Heart left ventricle (tissue), 16 donors: Measurements from ENCODE around the gene RAMP2. TPM values are rescaled to one million over a fixed set of nuclear protein-coding genes. Genes with fewer than 3 reads are reported as not detected.

ENCODE experiments used
- ATAC-seq, 4 donors: fragments of 200-7000 bp; cut with Tn5 transposase; one replicate each; pipeline ENCODE4 v1.9.1; 2020 to 2022; ENCODE audit warnings: moderate library complexity in 4 of 4, mild to moderate bottlenecking in 3 of 4, moderate number of reproducible peaks in 1 of 4
- DNase-seq, 5 donors: peaks; one replicate each; pipeline ENCODE4 v3.0.0-alpha.2; 2020
- H3K27ac ChIP-seq, 12 donors: fragments of 200-600 bp; sonication (generic) in 4 of 12; one replicate each; pipeline versions ENCODE4 v1.5.0 to v1.8.0; 2016 to 2022; ENCODE audit warnings: mild to moderate bottlenecking in 2 of 12
- H3K27me3 ChIP-seq, 9 donors: fragments of 200-600 bp; sonication (generic) in 2 of 9; one replicate each; pipeline versions ENCODE4 v1.5.1 to v1.8.0; 2016 to 2022; ENCODE audit warnings: mild to moderate bottlenecking in 3 of 9
- H3K36me3 ChIP-seq, 9 donors: fragments of 200-600 bp; sonication (generic) in 2 of 9; one replicate each; pipeline versions ENCODE4 v1.5.0 to v1.8.0; 2018 to 2022; ENCODE audit warnings: mild to moderate bottlenecking in 2 of 9
- H3K4me1 ChIP-seq, 12 donors: fragments of 200-600 bp; sonication (generic) in 4 of 12; one replicate each; pipeline versions ENCODE4 v1.5.0 to v1.8.0; 2016 to 2022; ENCODE audit warnings: mild to moderate bottlenecking in 3 of 12
- H3K4me3 ChIP-seq, 12 donors: fragments of 200-600 bp; sonication (generic) in 4 of 12; one replicate each; pipeline versions ENCODE4 v1.5.0 to v1.8.0; 2017 to 2022; ENCODE audit warnings: mild to moderate bottlenecking in 9 of 12, moderate library complexity in 4 of 12
- H3K9me3 ChIP-seq, 12 donors: fragments of 200-600 bp; sonication (generic) in 4 of 12; one replicate each; pipeline versions ENCODE4 v1.5.0 to v1.8.0; 2016 to 2022; ENCODE audit warnings: mild to moderate bottlenecking in 1 of 12
- CTCF ChIP-seq, 12 donors: fragments of 200-600 bp; sonication (generic) in 4 of 12; IDR thresholded peaks; one replicate each; pipeline versions ENCODE4 v1.5.0 to v1.8.0; 2018 to 2022; ENCODE audit warnings: antibody characterized with exemption in 12 of 12, mild to moderate bottlenecking in 5 of 12
- POLR2A ChIP-seq, 2 donors: fragments of 450-650 bp; IDR thresholded peaks; one replicate each; pipeline ENCODE4 v1.6.1; 2017; ENCODE audit warnings: antibody characterized with exemption in 2 of 2, mild to moderate bottlenecking in 2 of 2, moderate library complexity in 2 of 2
- WGBS, 4 donors: extraction: QIAGEN DNeasy Blood & Tissue Kit in 2 of 4; methylation state at CpG; one replicate each; pipeline versions ENCODE4 v1.1.5 to v1.1.7; 2013 to 2018; 5-methylcytosine and 5-hydroxymethylcytosine counted together
- intact Hi-C, 10 donors: fragments of 100-400 bp; cut with DNase I; formaldehyde crosslinking; loops; one replicate each; pipeline versions ENCODE4 v1.11.1 to v1.14.2; 2022
- polyA plus RNA-seq, 2 donors: library from polyadenylated mRNA; stranded (reverse); fragments of 200-250 nt; gene quantifications; one replicate each; pipeline ENCODE4 v1.2.3, GENCODE V29; 2013
- total RNA-seq, 9 donors: library from RNA; depleted of rRNA in 2 of 9; stranded (reverse); fragments of >200 nt in 2 of 9; fragmentation: NEBNext Ultra II Directional in 3 of 9; extraction: Animal tissue kit (Norgen Biotek cat#: 25700) in 3 of 9; gene quantifications; one replicate each; pipeline versions ENCODE4 v1.1.0 to v1.2.4, GENCODE V29; 2016 to 2023
- donor health status: ischemic (EF 13 %, LVEDD 7.1; RV severe dilation, severe dysfunction).
- donor health status: healthy with polysubstance abuse.
- donor health status: DM: no; HTN: yes; CAD: no.
- donor health status: DM: no; HTN: no; CAD: no.
- donor health status: ischemic (EF 25% LVEDD 6.9; RV normal size, moderate dysfunction).
- donor health status: ischemic (EF 25% LVEDD 5.7; RV mildly dilated, moderate dysfunction).
- donor health status: healthy.
- donor health status: DM: yes; HTN: yes; CAD: no.
- donor health status: ischemic (EF 35%, LVEDD 5.7; RV mildly dilated, moderate dysfunction).
- donor health status: nonischemic (EF 11% LVEDD 7.7; RV severe dilation, severe dysfunction).
- donor health status: DM: yes; HTN: yes; CAD: no.
- donor health status: PGD.
- donor health status: ischemic (EF 29% LVEDD 5.4; RV normal size, mild dysfunction).
- donor health status: nonischemic (EF 23%, LVEDD 6.1; RV moderate dilation, normal function).

Gene RAMP2
- total and polyA plus RNA-seq, 11 donors = 31.2 to 82.0 (median 39.7) TPM

- H3K9me3 ChIP-seq = no peaks in the 10 kb centered on the region
- ATAC-seq (no peak), DNase-seq (no peak)
- peaks cover 3 to 25% (median 16%) of the 10 kb centered on the region in 12 donors for H3K4me1 ChIP-seq
- no peaks in the 10 kb centered on the region for H3K27me3 ChIP-seq
- intact Hi-C loops = no loop called here
- peak overlapping the region; percentile 71 to 96 (median 91) for H3K4me3 ChIP-seq
- peak overlapping the region in 11 of 12 donors; percentile 76 to 89 (median 80) for H3K27ac ChIP-seq
- 17 to 27% (median 23%) methylated on average over 10 of the region's 10 CpGs for WGBS, 4 donors
- H3K36me3 ChIP-seq = peaks cover 0 to 18% (median 4%) of the 10 kb centered on the region in 9 donors
- no peak for TF ChIP-seq CTCF (IDR thresholded peaks at IDR 0.05)
- TF ChIP-seq POLR2A (IDR thresholded peaks at IDR 0.05) = no peak
Observed at GRCh38 chr17:42798011-42798382, 37.0 kb downstream of the RAMP2 start.

- Histone ChIP-seq H3K9me3 (no peaks in the 10 kb centered on the region), H3K27ac (peak within 1 kb of the TSS in 11 of 12 donors; percentile 76 to 89 (median 80)), H3K27me3 (no peaks in the 10 kb centered on the region), H3K36me3 (peaks cover 0 to 18% (median 4%) of the 10 kb centered on the region in 9 donors), H3K4me3 (peak within 1 kb of the TSS; percentile 71 to 96 (median 91)), H3K4me1 (peaks cover 3 to 25% (median 16%) of the 10 kb centered on the region in 12 donors)
- ATAC-seq (peak; percentile 96 to 99 (median 98)), DNase-seq (peak; percentile 87 to 93 (median 91))
- peak in 1 of 12 donors; percentile 3 for TF ChIP-seq CTCF (IDR thresholded peaks at IDR 0.05)
- no peak for TF ChIP-seq POLR2A (IDR thresholded peaks at IDR 0.05)
- intact Hi-C loops = no loop called here
- WGBS, 4 donors = 25 to 26% (median 26%) methylated on average over 61 to 66 of the region's 66 CpGs
Observed at GRCh38 chr17:42798383-42799380, 37.7 kb downstream of the RAMP2 start, which contains the start of the genes CNTD1 and COA3. CNTD1 (plus strand) TSS chr17:42798861; CDS start chr17:42799068, 207 bp downstream. COA3 (minus strand) TSS chr17:42798704; CDS start chr17:42798681, 23 bp downstream.

- ATAC-seq (no peak), DNase-seq (no peak)
- H3K36me3 ChIP-seq = no peaks in the 10 kb centered on the region
- no peaks in the 10 kb centered on the region for H3K9me3 ChIP-seq
- H3K4me1 ChIP-seq = peaks cover 0 to 6% (median 4%) of the 10 kb centered on the region in 12 donors
- H3K27ac ChIP-seq = no peak overlapping the region
- H3K4me3 ChIP-seq = no peak overlapping the region
- H3K27me3 ChIP-seq = no peaks in the 10 kb centered on the region
- TF ChIP-seq POLR2A (IDR thresholded peaks at IDR 0.05) (no peak), CTCF (IDR thresholded peaks at IDR 0.05) (no peak)
- intact Hi-C loops = no loop called here
- WGBS, 4 donors = 54 to 77% (median 65%) methylated on average over 2 of the region's 2 CpGs
Observed at GRCh38 chr17:42803074-42803883, 42.3 kb downstream of the RAMP2 start.
